Nucleus accumbens (tissue), 56 donors: ENCODE results near the gene SMG6.

Experiments used
- DNase-seq, 56 donors: peaks; one replicate each; lab custom pipeline; 2025; lab: John Stamatoyannopoulos, UW

Gene SMG6

GRCh38 chr17:2055292-2056205 lies 248.0 kb downstream of the SMG6 start:
- no peak for DNase-seq

GRCh38 chr17:2054512-2055291 lies 248.9 kb downstream of the SMG6 start, which contains the start of gene HIC1:
TSS of gene HIC1 (plus strand) at chr17:2055103. CDS start at chr17:2056691, 1,588 bp downstream.
- peak in 45 of 56 donors; percentile 10 to 71 (median 45) for DNase-seq

- DNase-seq = peak in 1 of 56 donors; percentile 44
Observed at GRCh38 chr17:2054262-2054511, 249.4 kb downstream of the SMG6 start.

GRCh38 chr17:2053380-2054261 lies 250.0 kb downstream of the SMG6 start:
- peak in 47 of 56 donors; percentile 13 to 85 (median 54) for DNase-seq

GRCh38 chr17:2051933-2052559 lies 251.5 kb downstream of the SMG6 start:
- DNase-seq = no peak

- peak in 14 of 56 donors; percentile 17 to 63 (median 36) for DNase-seq
Observed at GRCh38 chr17:2051061-2051932, 252.3 kb downstream of the SMG6 start.

GRCh38 chr17:2050300-2051060 lies 253.1 kb downstream of the SMG6 start:
- DNase-seq = peak in 41 of 56 donors; percentile 7 to 82 (median 55)

GRCh38 chr17:2049333-2050299 lies 254.0 kb downstream of the SMG6 start:
- DNase-seq = peak in 54 of 56 donors; percentile 18 to 88 (median 66)

GRCh38 chr17:2048805-2049204 lies 254.8 kb downstream of the SMG6 start:
- peak in 2 of 56 donors; percentile 6 to 26 for DNase-seq

GRCh38 chr17:2047590-2047989 lies 256.0 kb downstream of the SMG6 start:
- no peak for DNase-seq

GRCh38 chr17:2044263-2044894 lies 259.2 kb downstream of the SMG6 start:
- DNase-seq = no peak

GRCh38 chr17:2043785-2044184 lies 259.8 kb downstream of the SMG6 start:
- no peak for DNase-seq

- DNase-seq = no peak
Observed at GRCh38 chr17:2042933-2043332, 260.7 kb downstream of the SMG6 start.

- peak in 12 of 56 donors; percentile 24 to 60 (median 37) for DNase-seq
Observed at GRCh38 chr17:2042390-2042847, 261.2 kb downstream of the SMG6 start.

GRCh38 chr17:2041561-2042389 lies 261.8 kb downstream of the SMG6 start, which contains the start of gene OVCA2:
TSS of gene OVCA2 (plus strand) at chr17:2042022. CDS start at chr17:2042048, 26 bp downstream.
- DNase-seq = peak in 55 of 56 donors; percentile 53 to 97 (median 88)
